ENCODE results near the gene SMAGP.
"Not testable (repeated sequence)": the region's sequence is repeated elsewhere in the genome, so short reads cannot be mapped to it uniquely, and the experiment has no call there.

SMAGP gene

GRCh38 chr12:51225234-51225633 lies 45.0 kb downstream of the SMAGP start:
- no peak for DNase-seq (ENCODE audit: low read depth in 2 of 2)

GRCh38 chr12:51224625-51225024 lies 45.6 kb downstream of the SMAGP start:
- no peak for DNase-seq (ENCODE audit: low read depth in 2 of 2)

GRCh38 chr12:51222461-51222860 lies 47.8 kb downstream of the SMAGP start:
- no peak for DNase-seq (ENCODE audit: low read depth in 2 of 2)

GRCh38 chr12:51219857-51220256 lies 50.4 kb downstream of the SMAGP start:
- not testable (repeated sequence) for DNase-seq (ENCODE audit: low read depth in 2 of 2)

GRCh38 chr12:51219322-51219721 lies 50.9 kb downstream of the SMAGP start:
- no peak for DNase-seq (ENCODE audit: low read depth in 2 of 2)

- DNase-seq (ENCODE audit: low read depth in 2 of 2), result no peak
Measured at GRCh38 chr12:51218607-51219161, 51.5 kb downstream of the SMAGP start.

- DNase-seq (ENCODE audit: low read depth in 2 of 2), result peak; percentile 32 to 47
Measured at GRCh38 chr12:51217968-51218606, 52.1 kb downstream of the SMAGP start, which contains the start of gene POU6F1. Gene POU6F1 (minus strand): TSS chr12:51218062. CDS start chr12:51206836, 11,226 bp downstream.

- peak in 1 of 2 donors; percentile 14 for DNase-seq (ENCODE audit: low read depth in 2 of 2)
Measured at GRCh38 chr12:51217133-51217967, 52.9 kb downstream of the SMAGP start.

GRCh38 chr12:51216642-51217041 lies 53.6 kb downstream of the SMAGP start:
- DNase-seq (ENCODE audit: low read depth in 2 of 2), result no peak

GRCh38 chr12:51214895-51215294 lies 55.3 kb downstream of the SMAGP start:
- no peak for DNase-seq (ENCODE audit: low read depth in 2 of 2)

GRCh38 chr12:51210690-51211395 lies 59.4 kb downstream of the SMAGP start:
- no peak for DNase-seq (ENCODE audit: low read depth in 2 of 2)

- DNase-seq (ENCODE audit: low read depth in 2 of 2), result no peak
Measured at GRCh38 chr12:51209259-51209658, 61.0 kb downstream of the SMAGP start.

- DNase-seq (ENCODE audit: low read depth in 2 of 2), result no peak
Measured at GRCh38 chr12:51208016-51208660, 62.1 kb downstream of the SMAGP start.

- no peak for DNase-seq (ENCODE audit: low read depth in 2 of 2)
Measured at GRCh38 chr12:51205350-51205749, 64.9 kb downstream of the SMAGP start.

- no peak for DNase-seq (ENCODE audit: low read depth in 2 of 2)
Measured at GRCh38 chr12:51202718-51203117, 67.5 kb downstream of the SMAGP start.

- DNase-seq (ENCODE audit: low read depth in 2 of 2), result no peak
Measured at GRCh38 chr12:51200806-51201205, 69.4 kb downstream of the SMAGP start.

GRCh38 chr12:51200156-51200555 lies 70.1 kb downstream of the SMAGP start:
- no peak for DNase-seq (ENCODE audit: low read depth in 2 of 2)

- no peak for DNase-seq (ENCODE audit: low read depth in 2 of 2)
Measured at GRCh38 chr12:51199366-51199945, 70.8 kb downstream of the SMAGP start.

GRCh38 chr12:51198568-51199365 lies 71.4 kb downstream of the SMAGP start:
- DNase-seq (ENCODE audit: low read depth in 2 of 2), result no peak
